A549 (cell line): ENCODE results near the gene F5.

Experiments used
- BHLHE40 ChIP-seq: IDR thresholded peaks from 2 replicates; pipeline ENCODE4 v1.6.1; 2012; ENCODE audit warnings: low read depth, low read length, inconsistent platforms
- CBX2 ChIP-seq: fragments of 200-600 bp; sonication (generic); IDR thresholded peaks from 2 replicates; pipeline ENCODE4 v1.6.1; 2016; ENCODE audit warnings: low read depth, mild to moderate bottlenecking, borderline replicate concordance
- CEBPB ChIP-seq, 2 experiments: fragments of >200 bp in 1 of 2; sonication (Bioruptor Twin) in 1 of 2; formaldehyde crosslinking in 1 of 2; IDR thresholded peaks; 2 replicates each; pipeline ENCODE4 v1.6.1; 2012 to 2016
- EP300 ChIP-seq, 2 experiments: fragments of >200 bp; sonication (Bioruptor Twin); formaldehyde crosslinking; IDR thresholded peaks; 2 replicates in 1 of 2; 3 replicates in 1 of 2; pipeline ENCODE4 v1.6.1; 2016 to 2017
- GATA3 ChIP-seq: IDR thresholded peaks from 2 replicates; pipeline ENCODE4 v1.6.1; 2012; ENCODE audit warnings: borderline replicate concordance
- JUN ChIP-seq, 2 experiments: fragments of >200 bp; sonication (Bioruptor Twin); formaldehyde crosslinking; IDR thresholded peaks; 2 replicates in 1 of 2; 3 replicates in 1 of 2; pipeline ENCODE4 v1.6.1; 2016 to 2017
- MYC ChIP-seq: IDR thresholded peaks from 2 replicates; pipeline ENCODE4 v1.6.1; 2012; ENCODE audit warnings: mild to moderate bottlenecking, inconsistent platforms, low read length, improper control_type of control experiment, borderline replicate concordance
- SMC3 ChIP-seq: fragments of >200 bp; sonication (Bioruptor Twin); formaldehyde crosslinking; IDR thresholded peaks from 3 replicates; pipeline ENCODE4 v1.6.1; 2018; ENCODE audit warnings: inconsistent platforms
- ZFP36 ChIP-seq: fragments of 450-650 bp; IDR thresholded peaks from 2 replicates; pipeline ENCODE4 v1.6.1; 2014; ENCODE audit warnings: borderline replicate concordance; ENCODE audit not compliant: partially characterized antibody
- TF ChIP-seq, protein P1 (sequence below): fragments of 150-350 bp; IDR thresholded peaks from 2 replicates; pipeline ENCODE4 v1.6.1; 2014; ENCODE audit warnings: low read depth, mild to moderate bottlenecking, low read length
- TF ChIP-seq, protein P2 (sequence below): fragments of >200 bp; sonication (Bioruptor Twin); formaldehyde crosslinking; IDR thresholded peaks from 3 replicates; pipeline ENCODE4 v1.5.1; 2016
- TF ChIP-seq, protein P3 (sequence below): IDR thresholded peaks from 2 replicates; pipeline ENCODE4 v1.6.1; 2012

DNA sequence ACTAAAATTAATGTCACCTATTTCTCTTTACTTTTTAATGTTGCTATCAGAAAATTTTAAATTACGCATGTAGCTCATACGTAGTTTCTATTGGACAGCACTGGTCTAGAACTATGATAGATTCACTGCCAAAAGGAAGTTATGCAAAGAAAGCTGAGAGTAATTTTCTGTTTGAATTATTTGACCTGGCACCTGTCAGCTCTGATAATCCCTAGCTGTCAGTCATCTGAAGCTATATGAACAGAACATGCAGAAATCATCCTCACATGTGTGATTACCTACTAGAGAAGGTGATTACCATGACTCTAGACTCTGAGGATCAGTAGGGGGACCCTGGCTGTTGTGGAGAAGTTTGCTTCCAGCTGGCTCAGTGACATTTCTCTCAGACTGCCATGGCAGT is 40.8 kb downstream of the F5 start:
- TF ChIP-seq, protein P1, sequence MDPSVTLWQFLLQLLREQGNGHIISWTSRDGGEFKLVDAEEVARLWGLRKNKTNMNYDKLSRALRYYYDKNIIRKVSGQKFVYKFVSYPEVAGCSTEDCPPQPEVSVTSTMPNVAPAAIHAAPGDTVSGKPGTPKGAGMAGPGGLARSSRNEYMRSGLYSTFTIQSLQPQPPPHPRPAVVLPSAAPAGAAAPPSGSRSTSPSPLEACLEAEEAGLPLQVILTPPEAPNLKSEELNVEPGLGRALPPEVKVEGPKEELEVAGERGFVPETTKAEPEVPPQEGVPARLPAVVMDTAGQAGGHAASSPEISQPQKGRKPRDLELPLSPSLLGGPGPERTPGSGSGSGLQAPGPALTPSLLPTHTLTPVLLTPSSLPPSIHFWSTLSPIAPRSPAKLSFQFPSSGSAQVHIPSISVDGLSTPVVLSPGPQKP, result no peak
- TF ChIP-seq CBX2 (no peak), JUN (IDR thresholded peaks at IDR 0.05) (no peak), BHLHE40 (no peak), GATA3 (no peak), ZFP36 (no peak), CEBPB (IDR thresholded peaks at IDR 0.05) (no peak), SMC3 (no peak), MYC (no peak), EP300 (IDR thresholded peaks at IDR 0.05) (no peak)
- TF ChIP-seq, protein P2, sequence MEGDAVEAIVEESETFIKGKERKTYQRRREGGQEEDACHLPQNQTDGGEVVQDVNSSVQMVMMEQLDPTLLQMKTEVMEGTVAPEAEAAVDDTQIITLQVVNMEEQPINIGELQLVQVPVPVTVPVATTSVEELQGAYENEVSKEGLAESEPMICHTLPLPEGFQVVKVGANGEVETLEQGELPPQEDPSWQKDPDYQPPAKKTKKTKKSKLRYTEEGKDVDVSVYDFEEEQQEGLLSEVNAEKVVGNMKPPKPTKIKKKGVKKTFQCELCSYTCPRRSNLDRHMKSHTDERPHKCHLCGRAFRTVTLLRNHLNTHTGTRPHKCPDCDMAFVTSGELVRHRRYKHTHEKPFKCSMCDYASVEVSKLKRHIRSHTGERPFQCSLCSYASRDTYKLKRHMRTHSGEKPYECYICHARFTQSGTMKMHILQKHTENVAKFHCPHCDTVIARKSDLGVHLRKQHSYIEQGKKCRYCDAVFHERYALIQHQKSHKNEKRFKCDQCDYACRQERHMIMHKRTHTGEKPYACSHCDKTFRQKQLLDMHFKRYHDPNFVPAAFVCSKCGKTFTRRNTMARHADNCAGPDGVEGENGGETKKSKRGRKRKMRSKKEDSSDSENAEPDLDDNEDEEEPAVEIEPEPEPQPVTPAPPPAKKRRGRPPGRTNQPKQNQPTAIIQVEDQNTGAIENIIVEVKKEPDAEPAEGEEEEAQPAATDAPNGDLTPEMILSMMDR, result no peak
- TF ChIP-seq, protein P3, sequence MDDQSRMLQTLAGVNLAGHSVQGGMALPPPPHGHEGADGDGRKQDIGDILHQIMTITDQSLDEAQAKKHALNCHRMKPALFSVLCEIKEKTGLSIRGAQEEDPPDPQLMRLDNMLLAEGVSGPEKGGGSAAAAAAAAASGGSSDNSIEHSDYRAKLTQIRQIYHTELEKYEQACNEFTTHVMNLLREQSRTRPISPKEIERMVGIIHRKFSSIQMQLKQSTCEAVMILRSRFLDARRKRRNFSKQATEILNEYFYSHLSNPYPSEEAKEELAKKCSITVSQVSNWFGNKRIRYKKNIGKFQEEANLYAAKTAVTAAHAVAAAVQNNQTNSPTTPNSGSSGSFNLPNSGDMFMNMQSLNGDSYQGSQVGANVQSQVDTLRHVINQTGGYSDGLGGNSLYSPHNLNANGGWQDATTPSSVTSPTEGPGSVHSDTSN, result no peak
